Neural progenitor cell (in vitro differentiated cells): ENCODE data around the gene GRID1. TPM values are rescaled to one million over a fixed set of nuclear protein-coding genes. Genes with fewer than 3 reads are reported as not detected.

ENCODE experiments used
- DNase-seq: peaks from one replicate; pipeline ENCODE4 v3.0.0-alpha.2; 2016; ENCODE audit warnings: low spot score
- H2AFZ ChIP-seq: fragments of 200-600 bp; sonication (generic); replicated peaks from 2 replicates; pipeline ENCODE4 v1.6.1; 2016; ENCODE audit warnings: antibody characterized with exemption
- H3F3A ChIP-seq: fragments of 200-600 bp; sonication (generic); 2 replicates; pipeline ENCODE4 v1.6.1; 2016; ENCODE audit warnings: antibody characterized with exemption, low read depth
- H3K27ac ChIP-seq: fragments of 200-600 bp; sonication (generic); 2 replicates; pipeline ENCODE4 v1.5.1; 2016; ENCODE audit warnings: mild to moderate bottlenecking
- H3K27me3 ChIP-seq: fragments of 200-600 bp; sonication (generic); 2 replicates; pipeline ENCODE4 v1.6.1; 2016; ENCODE audit warnings: mild to moderate bottlenecking, moderate library complexity
- H3K36me3 ChIP-seq: fragments of 200-600 bp; sonication (generic); 2 replicates; pipeline ENCODE4 v1.5.1; 2016
- H3K4me1 ChIP-seq: fragments of 200-600 bp; sonication (generic); 2 replicates; pipeline ENCODE4 v1.6.1; 2016; ENCODE audit warnings: mixed run types
- H3K4me2 ChIP-seq: fragments of 200-600 bp; sonication (generic); 2 replicates; pipeline ENCODE4 v1.6.1; 2016
- H3K4me3 ChIP-seq: fragments of 200-600 bp; sonication (generic); 2 replicates; pipeline ENCODE4 v1.5.1; 2016
- H3K79me2 ChIP-seq: fragments of 200-600 bp; sonication (generic); 2 replicates; pipeline ENCODE4 v1.6.1; 2016; ENCODE audit warnings: low read depth
- H3K9ac ChIP-seq: fragments of 200-600 bp; sonication (generic); 2 replicates; pipeline ENCODE4 v1.6.1; 2016
- H3K9me3 ChIP-seq: fragments of 200-600 bp; sonication (generic); 2 replicates; pipeline ENCODE4 v1.5.1; 2016; ENCODE audit warnings: low read depth
- H4K20me1 ChIP-seq: fragments of 200-600 bp; sonication (generic); 2 replicates; pipeline ENCODE4 v1.6.1; 2016; ENCODE audit warnings: low read depth
- H3K27ac Mint-ChIP-seq: 3 replicates; pipeline ENCODE4 v1.8.0; 2021; ENCODE audit warnings: mixed read lengths
- H3K27me3 Mint-ChIP-seq: 2 replicates; pipeline ENCODE4 v1.8.0; 2022; ENCODE audit warnings: low read depth, mild to moderate bottlenecking, inconsistent platforms, moderate library complexity, mixed read lengths; ENCODE audit not compliant: insufficient read depth
- H3K36me3 Mint-ChIP-seq: 3 replicates; pipeline ENCODE4 v1.8.0; 2021; ENCODE audit warnings: mixed read lengths
- H3K4me1 Mint-ChIP-seq: 3 replicates; pipeline ENCODE4 v1.8.0; 2021; ENCODE audit warnings: mixed read lengths
- H3K4me3 Mint-ChIP-seq: 3 replicates; pipeline ENCODE4 v1.8.0; 2021; ENCODE audit warnings: mild to moderate bottlenecking, moderate library complexity, mixed read lengths
- H3K9me3 Mint-ChIP-seq: 3 replicates; pipeline ENCODE4 v1.8.0; 2020; ENCODE audit warnings: mixed read lengths
- EZH2 ChIP-seq: fragments of 200-600 bp; sonication (generic); IDR thresholded peaks from 2 replicates; pipeline ENCODE4 v1.6.1; 2017; ENCODE audit warnings: antibody characterized with exemption, mild to moderate bottlenecking, moderate library complexity
- EZH2phosphoT487 ChIP-seq: fragments of 200-600 bp; sonication (generic); IDR thresholded peaks from 2 replicates; pipeline ENCODE4 v1.6.1; 2017; ENCODE audit warnings: antibody characterized with exemption
- total RNA-seq: library from RNA; depleted of rRNA; stranded (reverse); fragments of >200 nt; gene quantifications from 2 replicates; pipeline ENCODE4 v1.2.3, GENCODE V29; 2015; ENCODE audit warnings: low replicate concordance
- TF ChIP-seq, protein P1 (sequence below): fragments of 200-600 bp; sonication (generic); IDR thresholded peaks from 2 replicates; pipeline ENCODE4 v1.5.1; 2017; ENCODE audit warnings: antibody characterized with exemption, mild to moderate bottlenecking

Gene GRID1
- total RNA-seq, 1 donor from 2014 or later = not detected

DNA sequence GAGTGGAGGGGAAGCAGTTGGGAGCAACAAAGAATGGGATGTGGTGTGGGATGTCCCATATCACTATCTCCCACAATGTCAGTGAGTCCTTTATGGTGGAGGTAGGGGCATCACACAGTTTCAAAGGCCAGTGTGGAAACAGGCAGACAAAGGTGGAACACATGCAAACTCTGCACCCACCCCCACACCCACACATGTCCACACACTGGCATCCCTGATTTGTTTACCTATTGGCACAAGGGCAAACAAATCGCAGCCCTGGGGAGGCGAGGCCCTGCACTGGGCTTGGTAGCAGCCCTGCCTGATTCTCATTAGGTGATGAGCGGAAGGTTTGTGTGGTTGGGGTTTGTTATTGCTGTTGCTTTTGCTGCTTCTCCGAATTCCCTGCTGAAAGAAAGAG is 243.3 kb downstream of the GRID1 start:
- Histone ChIP-seq H2AFZ (no peak overlapping the region), H3K27me3 (no peaks in the 10 kb centered on the region), H3K36me3 (no peaks in the 10 kb centered on the region), H3K9ac (no peak overlapping the region), H3K4me2 (no peak overlapping the region), H3K4me1 (no peaks in the 10 kb centered on the region), H3K4me3 (no peak overlapping the region), H3K79me2 (no peaks in the 10 kb centered on the region), H3F3A (no peaks in the 10 kb centered on the region), H4K20me1 (no peaks in the 10 kb centered on the region), H3K27ac (no peak overlapping the region), H3K9me3 (no peaks in the 10 kb centered on the region)
- H3K9me3 Mint-ChIP-seq = no peaks in the 10 kb centered on the region
- peaks cover 5% of the 10 kb centered on the region for H3K4me1 Mint-ChIP-seq
- H3K27ac Mint-ChIP-seq = no peak overlapping the region
- H3K27me3 Mint-ChIP-seq = peaks cover 4% of the 10 kb centered on the region
- no peak for TF ChIP-seq EZH2
- TF ChIP-seq, protein P1, sequence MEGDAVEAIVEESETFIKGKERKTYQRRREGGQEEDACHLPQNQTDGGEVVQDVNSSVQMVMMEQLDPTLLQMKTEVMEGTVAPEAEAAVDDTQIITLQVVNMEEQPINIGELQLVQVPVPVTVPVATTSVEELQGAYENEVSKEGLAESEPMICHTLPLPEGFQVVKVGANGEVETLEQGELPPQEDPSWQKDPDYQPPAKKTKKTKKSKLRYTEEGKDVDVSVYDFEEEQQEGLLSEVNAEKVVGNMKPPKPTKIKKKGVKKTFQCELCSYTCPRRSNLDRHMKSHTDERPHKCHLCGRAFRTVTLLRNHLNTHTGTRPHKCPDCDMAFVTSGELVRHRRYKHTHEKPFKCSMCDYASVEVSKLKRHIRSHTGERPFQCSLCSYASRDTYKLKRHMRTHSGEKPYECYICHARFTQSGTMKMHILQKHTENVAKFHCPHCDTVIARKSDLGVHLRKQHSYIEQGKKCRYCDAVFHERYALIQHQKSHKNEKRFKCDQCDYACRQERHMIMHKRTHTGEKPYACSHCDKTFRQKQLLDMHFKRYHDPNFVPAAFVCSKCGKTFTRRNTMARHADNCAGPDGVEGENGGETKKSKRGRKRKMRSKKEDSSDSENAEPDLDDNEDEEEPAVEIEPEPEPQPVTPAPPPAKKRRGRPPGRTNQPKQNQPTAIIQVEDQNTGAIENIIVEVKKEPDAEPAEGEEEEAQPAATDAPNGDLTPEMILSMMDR = no peak
- no peak for TF ChIP-seq EZH2phosphoT487
- DNase-seq = no peak
- H3K36me3 Mint-ChIP-seq = no peaks in the 10 kb centered on the region
- H3K4me3 Mint-ChIP-seq = no peak overlapping the region

GRCh38 chr10:86122646-86123045 is 243.9 kb downstream of the GRID1 start:
- Histone ChIP-seq H3K27me3 (no peaks in the 10 kb centered on the region), H3K36me3 (no peaks in the 10 kb centered on the region), H3F3A (no peaks in the 10 kb centered on the region), H3K4me2 (no peak overlapping the region), H3K79me2 (no peaks in the 10 kb centered on the region), H3K27ac (no peak overlapping the region), H4K20me1 (no peaks in the 10 kb centered on the region), H3K9me3 (no peaks in the 10 kb centered on the region), H2AFZ (no peak overlapping the region), H3K4me1 (no peaks in the 10 kb centered on the region), H3K9ac (no peak overlapping the region), H3K4me3 (no peak overlapping the region)
- Mint-ChIP-seq H3K4me3 (no peak overlapping the region), H3K4me1 (peaks cover 3% of the 10 kb centered on the region), H3K27me3 (peaks cover 3% of the 10 kb centered on the region), H3K9me3 (no peaks in the 10 kb centered on the region), H3K27ac (no peak overlapping the region), H3K36me3 (no peaks in the 10 kb centered on the region)
- DNase-seq = no peak
- TF ChIP-seq EZH2 = no peak
- TF ChIP-seq, protein P1 = no peak
- no peak for TF ChIP-seq EZH2phosphoT487

- H3F3A ChIP-seq = no peaks in the 10 kb centered on the region
- H3K79me2 ChIP-seq = no peaks in the 10 kb centered on the region
- H3K27me3 ChIP-seq = no peaks in the 10 kb centered on the region
- Mint-ChIP-seq H3K4me1 (no peaks in the 10 kb centered on the region), H3K36me3 (no peaks in the 10 kb centered on the region), H3K27me3 (no peaks in the 10 kb centered on the region), H3K27ac (no peak overlapping the region), H3K9me3 (no peaks in the 10 kb centered on the region), H3K4me3 (no peak overlapping the region)
- no peaks in the 10 kb centered on the region for H3K9me3 ChIP-seq
- no peak overlapping the region for H3K4me2 ChIP-seq
- no peak overlapping the region for H2AFZ ChIP-seq
- no peaks in the 10 kb centered on the region for H4K20me1 ChIP-seq
- no peaks in the 10 kb centered on the region for H3K36me3 ChIP-seq
- no peak for TF ChIP-seq EZH2phosphoT487
- TF ChIP-seq, protein P1 = no peak
- TF ChIP-seq EZH2 = no peak
- no peak overlapping the region for H3K4me3 ChIP-seq
- H3K27ac ChIP-seq = no peak overlapping the region
- H3K4me1 ChIP-seq = no peaks in the 10 kb centered on the region
- no peak overlapping the region for H3K9ac ChIP-seq
- no peak for DNase-seq
These were observed 245.4 kb downstream of the GRID1 start for GRCh38 chr10:86121200-86121599.
